Endothelial cell (in vitro differentiated cells): ENCODE data around the gene HOXC4. TPM values are rescaled to one million over a fixed set of nuclear protein-coding genes. Genes with fewer than 3 reads are reported as not detected.

Experiments used
- DNase-seq: peaks from one replicate; pipeline ENCODE4 v3.0.0; 2021; ENCODE audit warnings: low spot score
- H3K27ac Mint-ChIP-seq: one replicate; pipeline ENCODE4 v1.8.0; 2021; ENCODE audit warnings: mixed read lengths, inconsistent platforms; ENCODE audit not compliant: unreplicated experiment
- H3K27me3 Mint-ChIP-seq: one replicate; pipeline ENCODE4 v1.8.0; 2021; ENCODE audit warnings: mild to moderate bottlenecking, moderate library complexity, mixed read lengths, inconsistent platforms; ENCODE audit not compliant: unreplicated experiment
- H3K36me3 Mint-ChIP-seq: one replicate; pipeline ENCODE4 v1.8.0; 2021; ENCODE audit warnings: mild to moderate bottlenecking, low read depth, mixed read lengths, inconsistent platforms; ENCODE audit not compliant: unreplicated experiment
- H3K4me1 Mint-ChIP-seq: one replicate; pipeline ENCODE4 v1.8.0; 2021; ENCODE audit warnings: mild to moderate bottlenecking, mixed read lengths, inconsistent platforms; ENCODE audit not compliant: unreplicated experiment
- H3K4me3 Mint-ChIP-seq: one replicate; pipeline ENCODE4 v1.8.0; 2021; ENCODE audit warnings: mild to moderate bottlenecking, mixed read lengths, inconsistent platforms; ENCODE audit not compliant: unreplicated experiment
- H3K9me3 Mint-ChIP-seq: one replicate; pipeline ENCODE4 v1.8.0; 2021; ENCODE audit warnings: mixed read lengths, inconsistent platforms; ENCODE audit not compliant: unreplicated experiment
- total RNA-seq: library from RNA; stranded (reverse); fragmentation: NEBNext Ultra II Directional; extraction: Animal tissue kit (Norgen Biotek cat#: 25700); gene quantifications from one replicate; pipeline ENCODE4 v1.2.1, GENCODE V29; 2021; ENCODE audit not compliant: unreplicated experiment
- TF ChIP-seq, protein P1 (sequence below): fragments of 200-600 bp; sonication (generic); IDR thresholded peaks from one replicate; pipeline ENCODE4 v1.5.0; 2021; ENCODE audit warnings: antibody characterized with exemption; ENCODE audit not compliant: unreplicated experiment

HOXC4 gene
- total RNA-seq, 1 donor from 2014 or later: not detected

- Mint-ChIP-seq H3K4me3 (no peak overlapping the region), H3K9me3 (no peaks in the 10 kb centered on the region), H3K36me3 (no peaks in the 10 kb centered on the region), H3K4me1 (peaks cover 17% of the 10 kb centered on the region), H3K27ac (no peak overlapping the region), H3K27me3 (peaks cover 49% of the 10 kb centered on the region)
- TF ChIP-seq, protein P1, sequence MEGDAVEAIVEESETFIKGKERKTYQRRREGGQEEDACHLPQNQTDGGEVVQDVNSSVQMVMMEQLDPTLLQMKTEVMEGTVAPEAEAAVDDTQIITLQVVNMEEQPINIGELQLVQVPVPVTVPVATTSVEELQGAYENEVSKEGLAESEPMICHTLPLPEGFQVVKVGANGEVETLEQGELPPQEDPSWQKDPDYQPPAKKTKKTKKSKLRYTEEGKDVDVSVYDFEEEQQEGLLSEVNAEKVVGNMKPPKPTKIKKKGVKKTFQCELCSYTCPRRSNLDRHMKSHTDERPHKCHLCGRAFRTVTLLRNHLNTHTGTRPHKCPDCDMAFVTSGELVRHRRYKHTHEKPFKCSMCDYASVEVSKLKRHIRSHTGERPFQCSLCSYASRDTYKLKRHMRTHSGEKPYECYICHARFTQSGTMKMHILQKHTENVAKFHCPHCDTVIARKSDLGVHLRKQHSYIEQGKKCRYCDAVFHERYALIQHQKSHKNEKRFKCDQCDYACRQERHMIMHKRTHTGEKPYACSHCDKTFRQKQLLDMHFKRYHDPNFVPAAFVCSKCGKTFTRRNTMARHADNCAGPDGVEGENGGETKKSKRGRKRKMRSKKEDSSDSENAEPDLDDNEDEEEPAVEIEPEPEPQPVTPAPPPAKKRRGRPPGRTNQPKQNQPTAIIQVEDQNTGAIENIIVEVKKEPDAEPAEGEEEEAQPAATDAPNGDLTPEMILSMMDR: no peak
- DNase-seq: no peak
These were observed 30.4 kb upstream of the HOXC4 start for GRCh38 chr12:54022960-54023884.

GRCh38 chr12:54024127-54024526 lies 29.5 kb upstream of the HOXC4 start:
- no peak for DNase-seq
- H3K4me3 Mint-ChIP-seq: no peak overlapping the region
- no peak overlapping the region for H3K27ac Mint-ChIP-seq
- no peaks in the 10 kb centered on the region for H3K36me3 Mint-ChIP-seq
- peaks cover 51% of the 10 kb centered on the region for H3K27me3 Mint-ChIP-seq
- H3K9me3 Mint-ChIP-seq: no peaks in the 10 kb centered on the region
- H3K4me1 Mint-ChIP-seq: peaks cover 20% of the 10 kb centered on the region
- TF ChIP-seq, protein P1: no peak

DNA sequence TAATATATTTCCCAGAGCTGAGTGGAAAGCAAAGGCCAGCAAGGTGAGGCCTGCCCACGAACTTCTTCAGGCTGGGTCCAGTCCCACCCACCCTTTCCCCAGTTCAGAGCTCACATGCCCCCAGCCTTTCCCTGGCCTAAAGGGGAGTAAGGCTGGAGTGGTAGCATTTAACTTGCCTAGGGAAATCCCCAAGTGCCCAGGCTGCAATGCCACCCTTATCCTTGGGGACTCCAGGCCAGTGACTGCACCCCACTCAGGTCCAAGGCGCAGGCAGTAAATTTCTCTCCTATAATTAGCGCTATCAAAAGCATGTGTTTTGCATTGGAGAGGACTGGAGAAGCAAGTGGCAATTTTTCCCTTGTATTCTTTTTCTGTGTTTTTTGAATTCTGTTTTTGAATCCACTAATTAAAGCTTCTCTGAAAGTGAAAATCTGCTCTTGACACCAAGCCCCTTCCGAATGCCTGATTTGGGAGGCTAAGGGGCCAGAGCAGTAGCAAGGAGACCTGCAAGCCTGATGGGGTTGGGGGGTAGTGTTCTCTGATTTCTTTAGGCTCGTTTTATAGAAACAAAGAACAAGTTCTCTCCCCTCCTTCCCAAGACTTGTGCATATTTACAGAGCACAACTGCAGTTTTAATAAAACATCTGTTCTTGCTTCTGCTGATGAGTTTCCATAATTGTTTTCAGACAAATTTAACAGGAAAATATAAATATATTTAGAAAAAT lies 28.9 kb upstream of the HOXC4 start:
- H3K4me1 Mint-ChIP-seq: peaks cover 19% of the 10 kb centered on the region

GRCh38 chr12:54025499-54026405 lies 27.9 kb upstream of the HOXC4 start:
- Mint-ChIP-seq H3K27me3 (peaks cover 54% of the 10 kb centered on the region), H3K4me1 (peaks cover 22% of the 10 kb centered on the region), H3K27ac (no peak overlapping the region), H3K36me3 (peaks cover 3% of the 10 kb centered on the region), H3K4me3 (no peak overlapping the region), H3K9me3 (no peaks in the 10 kb centered on the region)
- DNase-seq: no peak
- TF ChIP-seq, protein P1: no peak

More for the DNA sequence above, 28.9 kb upstream of the HOXC4 start:
- DNase-seq: no peak
- H3K27me3 Mint-ChIP-seq: peaks cover 53% of the 10 kb centered on the region
- H3K36me3 Mint-ChIP-seq: no peaks in the 10 kb centered on the region
- H3K4me3 Mint-ChIP-seq: no peak overlapping the region
- H3K9me3 Mint-ChIP-seq: no peaks in the 10 kb centered on the region
- H3K27ac Mint-ChIP-seq: no peak overlapping the region
- TF ChIP-seq, protein P1: no peak
